GM18526 (cell line): ENCODE data around the gene ABI3BP.

ENCODE experiments used
- POLR2A ChIP-seq: IDR thresholded peaks from 3 replicates; pipeline ENCODE4 v1.6.1; 2011; ENCODE audit not compliant: insufficient read length; ENCODE audit errors: extremely low read depth

The ABI3BP gene

GRCh38 chr3:100852840-100853239, 140.4 kb downstream of the ABI3BP start:
- TF ChIP-seq POLR2A = no peak

- TF ChIP-seq POLR2A = no peak
These were observed 142.5 kb downstream of the ABI3BP start for GRCh38 chr3:100850701-100851100.

GRCh38 chr3:100850156-100850555, 143.1 kb downstream of the ABI3BP start:
- TF ChIP-seq POLR2A = no peak

- TF ChIP-seq POLR2A = no peak
These were observed 148.9 kb downstream of the ABI3BP start for GRCh38 chr3:100844063-100844936.

GRCh38 chr3:100838157-100838556, 155.1 kb downstream of the ABI3BP start:
- TF ChIP-seq POLR2A = no peak

GRCh38 chr3:100836661-100837060, 156.6 kb downstream of the ABI3BP start:
- no peak for TF ChIP-seq POLR2A

- no peak for TF ChIP-seq POLR2A
These were observed 158.9 kb downstream of the ABI3BP start for GRCh38 chr3:100834332-100834731.

GRCh38 chr3:100833483-100833882, 159.7 kb downstream of the ABI3BP start:
- TF ChIP-seq POLR2A = no peak

- no peak for TF ChIP-seq POLR2A
These were observed 161.6 kb downstream of the ABI3BP start for GRCh38 chr3:100831629-100832028.

GRCh38 chr3:100830931-100831330, 162.3 kb downstream of the ABI3BP start:
- no peak for TF ChIP-seq POLR2A

- TF ChIP-seq POLR2A = no peak
These were observed 167.6 kb downstream of the ABI3BP start for GRCh38 chr3:100825574-100825973.

GRCh38 chr3:100815583-100815982, 177.6 kb downstream of the ABI3BP start:
- TF ChIP-seq POLR2A = no peak

GRCh38 chr3:100813828-100814227, 179.4 kb downstream of the ABI3BP start:
- TF ChIP-seq POLR2A = no peak

GRCh38 chr3:100811779-100812507, 181.3 kb downstream of the ABI3BP start:
- no peak for TF ChIP-seq POLR2A

- no peak for TF ChIP-seq POLR2A
These were observed 182.6 kb downstream of the ABI3BP start for GRCh38 chr3:100810671-100811070.

GRCh38 chr3:100804631-100805030, 188.6 kb downstream of the ABI3BP start:
- no peak for TF ChIP-seq POLR2A
